Frontal cortex (tissue), 4 donors: ENCODE measurements around the gene INSR. TPM values are rescaled to one million over a fixed set of nuclear protein-coding genes. Genes with fewer than 3 reads are reported as not detected.
"Not testable (repeated sequence)": the region's sequence is repeated elsewhere in the genome, so short reads cannot be mapped to it uniquely, and the experiment has no call there.

ENCODE experiments used
- DNase-seq, 2 donors: peaks; one replicate each; pipeline ENCODE4 v3.0.0; 2012; ENCODE audit warnings: low spot score in 2 of 2
- FAIRE-seq: peaks from 2 replicates; lab custom pipeline; 2012; peaks lifted over from hg19 to GRCh38; lab: Jason Lieb, UNC
- total RNA-seq: library from RNA; depleted of rRNA; stranded (reverse); fragments of >200 nt; gene quantifications from one replicate; pipeline ENCODE4 v1.2.3, GENCODE V29; 2014
- donor health status: control.
- donor health status: control.
- donor health status: control.

The INSR gene
- total RNA-seq, 1 donor from 2014 or later, result 93.3 TPM

GRCh38 chr19:7226739-7227138, 67.5 kb downstream of the INSR start:
- no peak for DNase-seq
- FAIRE-seq, result no peak

- DNase-seq (no peak), FAIRE-seq (no peak)
Observed at GRCh38 chr19:7225741-7226140, 68.5 kb downstream of the INSR start.

GRCh38 chr19:7224995-7225394, 69.2 kb downstream of the INSR start:
- no peak for FAIRE-seq
- DNase-seq, result no peak

- no peak for FAIRE-seq
Observed at GRCh38 chr19:7224209-7224686, 70.0 kb downstream of the INSR start.

DNA sequence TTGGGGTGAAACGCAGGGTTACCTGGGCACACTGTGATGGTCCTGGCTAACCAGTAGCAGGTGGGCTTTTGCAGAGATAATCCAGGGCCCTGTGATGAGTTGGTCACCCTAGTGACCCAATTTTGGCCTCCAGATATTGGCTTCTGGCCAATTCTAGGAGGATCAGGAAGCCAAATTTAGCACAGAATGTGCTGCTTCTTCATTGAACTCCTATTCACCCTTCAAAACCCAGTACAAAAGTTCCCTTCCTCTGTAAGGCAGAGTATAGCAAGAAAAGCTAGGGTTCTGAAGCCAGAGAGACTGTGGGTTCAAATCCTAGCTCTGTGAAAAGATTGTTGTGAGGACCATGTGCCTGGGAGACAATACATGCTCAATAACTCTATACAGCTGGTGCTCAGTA, 70.8 kb downstream of the INSR start:
- no peak for FAIRE-seq
- DNase-seq, result no peak

More at GRCh38 chr19:7224209-7224686, 70.0 kb downstream of the INSR start:
- no peak for DNase-seq

GRCh38 chr19:7219056-7219455, 75.2 kb downstream of the INSR start:
- no peak for DNase-seq
- FAIRE-seq, result no peak

DNA sequence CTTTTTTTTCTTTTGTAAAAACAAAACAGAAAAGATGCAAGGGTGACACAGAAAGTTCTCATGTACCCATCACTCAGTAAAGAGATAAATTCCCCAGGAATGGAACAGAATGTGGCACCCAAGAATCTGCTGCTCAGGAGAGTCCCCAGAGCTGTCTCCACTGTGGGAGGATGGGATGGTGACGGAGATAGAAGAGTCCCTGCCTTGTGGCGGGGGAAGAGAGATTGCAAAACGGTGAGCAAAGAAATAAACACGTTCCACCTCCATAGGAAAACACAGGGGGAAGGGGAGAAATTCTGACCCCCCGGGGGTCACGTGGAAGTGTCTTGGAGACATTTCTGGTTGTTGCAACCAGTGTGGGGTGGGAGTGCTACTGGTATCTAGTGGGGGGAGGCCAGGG, 76.4 kb downstream of the INSR start:
- DNase-seq, result no peak
- FAIRE-seq, result no peak

GRCh38 chr19:7216373-7216902, 77.8 kb downstream of the INSR start:
- DNase-seq (no peak), FAIRE-seq (no peak)

DNA sequence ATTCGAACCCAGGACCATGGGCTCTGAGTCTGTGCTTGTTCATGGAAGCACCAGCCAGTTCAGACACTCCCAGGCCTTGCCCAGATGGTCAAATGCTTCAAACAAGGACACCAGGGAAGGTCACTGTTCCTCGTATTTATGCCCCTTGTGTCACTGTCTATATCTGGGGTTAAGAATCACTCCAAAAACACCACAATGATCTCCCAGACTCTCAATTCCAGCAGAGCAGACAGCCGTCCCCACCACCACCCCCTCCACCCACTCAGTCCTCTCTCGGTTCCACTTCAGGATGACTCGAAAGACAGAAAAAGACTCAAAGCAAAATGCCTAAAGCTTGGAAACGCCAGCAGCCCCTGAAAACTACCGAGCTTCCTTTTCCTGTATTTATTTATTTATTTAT, 79.0 kb downstream of the INSR start:
- DNase-seq, result no peak

GRCh38 chr19:7214324-7215089, 79.7 kb downstream of the INSR start:
- FAIRE-seq (no peak), DNase-seq (no peak)

More for the DNA sequence above, 79.0 kb downstream of the INSR start:
- no peak for FAIRE-seq

GRCh38 chr19:7213628-7214323, 80.4 kb downstream of the INSR start:
- FAIRE-seq, result no peak
- DNase-seq, result no peak

DNA sequence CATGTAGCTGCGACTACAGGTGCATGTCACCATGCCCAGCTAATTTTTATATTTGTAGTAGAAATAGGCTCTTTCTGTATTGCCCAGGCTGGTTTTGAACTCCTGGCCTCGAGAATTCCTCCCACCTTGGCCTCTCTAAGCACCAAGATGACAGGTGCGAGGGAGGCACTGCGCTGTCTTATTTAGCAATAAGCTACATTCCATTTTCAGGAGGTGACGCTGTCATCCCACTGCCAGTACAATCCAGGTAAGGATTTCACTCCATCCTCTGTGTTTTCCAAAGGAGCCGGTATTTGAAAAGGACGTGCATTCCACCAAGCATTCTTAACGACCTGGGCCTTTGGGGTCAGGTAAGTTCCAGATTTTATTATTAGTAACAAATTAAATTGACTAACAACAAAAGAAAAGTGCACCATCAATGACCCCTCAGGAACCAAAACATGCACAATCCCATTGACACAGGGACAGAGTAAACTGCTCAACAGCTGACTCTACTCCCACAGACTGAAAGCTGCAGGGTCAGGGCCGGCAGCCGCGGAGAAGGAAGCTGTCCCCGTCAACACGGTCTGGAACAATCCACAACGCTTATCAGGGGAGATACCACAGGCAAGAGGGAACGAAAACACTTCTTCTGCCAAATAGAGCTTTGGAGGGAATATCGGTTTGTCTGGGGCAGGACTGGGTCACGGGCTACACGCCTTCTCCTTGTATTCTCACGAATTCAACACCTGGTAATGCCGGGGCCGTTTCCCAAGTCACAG, 82.8 kb downstream of the INSR start:
- no peak for FAIRE-seq
- DNase-seq, result no peak

- DNase-seq, result no peak
- no peak for FAIRE-seq
Observed at GRCh38 chr19:7210359-7210758, 83.9 kb downstream of the INSR start.

DNA sequence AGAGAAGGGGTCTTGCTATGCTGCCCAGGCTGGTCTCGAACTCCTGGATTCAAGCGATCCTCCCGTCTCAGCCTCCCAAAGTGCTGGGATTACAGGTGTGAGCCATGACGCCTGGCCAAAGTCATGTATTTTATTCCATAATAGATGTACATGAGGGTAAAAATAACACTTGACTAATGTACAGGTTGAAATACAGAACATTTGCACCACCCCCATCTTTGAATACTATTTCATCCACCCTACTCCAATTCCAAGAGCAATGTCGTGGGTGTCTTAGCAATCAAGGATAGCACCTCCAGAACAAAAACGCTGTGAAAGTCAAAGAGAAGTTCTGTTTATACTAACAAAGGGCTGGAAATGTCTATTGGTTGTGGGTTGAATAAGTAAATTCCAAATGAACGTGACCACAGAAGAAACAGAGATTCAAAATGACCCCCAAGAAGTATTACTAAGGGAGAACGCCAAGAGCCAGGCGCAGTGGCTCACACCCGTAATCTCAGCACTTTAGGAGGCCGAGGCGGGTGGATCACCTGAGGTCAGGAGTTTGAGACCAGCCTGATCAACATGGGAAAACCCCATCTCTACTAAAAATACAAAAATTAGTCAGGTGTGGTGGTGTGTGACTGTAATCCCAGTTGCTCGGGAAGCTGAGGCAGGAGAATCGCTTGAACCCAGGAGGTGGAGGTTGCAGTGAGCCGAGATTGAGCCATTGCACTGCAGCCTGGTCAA, 84.5 kb downstream of the INSR start:
- not testable (repeated sequence) for DNase-seq, FAIRE-seq

DNA sequence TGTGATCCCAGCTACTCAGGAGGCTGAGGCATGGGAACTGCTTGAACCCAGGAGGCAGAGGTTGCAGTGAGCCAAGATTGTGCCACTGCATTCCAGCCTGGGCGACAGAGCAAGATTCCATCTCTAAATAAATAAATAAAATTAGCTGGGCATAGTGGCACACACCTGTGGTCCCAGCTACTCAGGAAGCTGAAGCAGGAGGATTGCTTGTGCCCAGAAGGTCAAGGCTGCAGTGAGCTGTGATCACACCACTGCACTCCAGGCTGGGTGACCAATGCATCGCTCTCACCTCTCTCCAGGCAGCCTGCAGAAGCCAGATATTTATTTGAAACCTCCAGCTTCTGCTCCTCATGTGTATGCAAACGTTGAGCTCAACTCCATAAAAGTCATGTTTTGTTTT, 85.2 kb downstream of the INSR start:
- not testable (repeated sequence) for FAIRE-seq, DNase-seq

DNA sequence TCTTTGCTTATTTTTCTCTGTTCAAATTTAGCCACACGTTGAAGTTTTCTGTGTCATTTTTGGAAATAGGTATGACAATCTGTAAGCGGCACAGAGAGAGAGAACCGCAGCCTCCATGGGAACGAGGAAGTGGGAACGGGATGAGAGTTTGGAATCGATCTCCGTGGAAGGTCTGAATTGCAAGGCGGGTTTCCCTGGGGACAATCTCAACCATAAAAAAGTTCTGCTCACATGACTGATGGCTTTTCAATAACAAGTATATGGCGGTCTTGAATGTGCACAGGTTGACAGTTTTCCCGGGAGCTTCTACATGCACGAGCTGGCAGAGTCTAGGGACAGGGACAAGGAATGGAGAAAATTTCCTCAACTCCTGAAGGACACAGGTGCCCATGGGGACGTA, 90.9 kb downstream of the INSR start:
- FAIRE-seq (no peak), DNase-seq (no peak)

DNA sequence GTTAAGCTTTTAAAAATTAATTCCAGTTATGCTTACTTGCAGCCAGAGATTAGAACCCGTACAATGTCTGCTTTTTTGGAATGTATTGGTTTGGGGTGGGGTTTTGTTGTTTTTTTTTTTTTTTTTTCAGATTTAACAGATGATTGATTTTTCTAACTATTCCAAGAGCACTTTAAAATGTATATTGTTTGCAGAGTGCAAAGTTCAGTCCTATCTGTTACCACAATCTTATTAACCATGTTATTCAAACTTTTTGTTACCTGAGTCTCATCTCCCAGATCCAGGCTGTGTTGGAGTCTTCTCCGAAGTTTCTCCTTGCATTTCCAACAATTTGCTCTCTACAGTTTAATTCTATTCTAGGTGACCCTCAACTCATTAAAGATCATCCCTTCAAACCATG, 91.3 kb downstream of the INSR start:
- no peak for DNase-seq
- FAIRE-seq, result no peak

GRCh38 chr19:7200736-7201135, 93.5 kb downstream of the INSR start:
- DNase-seq (no peak), FAIRE-seq (no peak)

DNA sequence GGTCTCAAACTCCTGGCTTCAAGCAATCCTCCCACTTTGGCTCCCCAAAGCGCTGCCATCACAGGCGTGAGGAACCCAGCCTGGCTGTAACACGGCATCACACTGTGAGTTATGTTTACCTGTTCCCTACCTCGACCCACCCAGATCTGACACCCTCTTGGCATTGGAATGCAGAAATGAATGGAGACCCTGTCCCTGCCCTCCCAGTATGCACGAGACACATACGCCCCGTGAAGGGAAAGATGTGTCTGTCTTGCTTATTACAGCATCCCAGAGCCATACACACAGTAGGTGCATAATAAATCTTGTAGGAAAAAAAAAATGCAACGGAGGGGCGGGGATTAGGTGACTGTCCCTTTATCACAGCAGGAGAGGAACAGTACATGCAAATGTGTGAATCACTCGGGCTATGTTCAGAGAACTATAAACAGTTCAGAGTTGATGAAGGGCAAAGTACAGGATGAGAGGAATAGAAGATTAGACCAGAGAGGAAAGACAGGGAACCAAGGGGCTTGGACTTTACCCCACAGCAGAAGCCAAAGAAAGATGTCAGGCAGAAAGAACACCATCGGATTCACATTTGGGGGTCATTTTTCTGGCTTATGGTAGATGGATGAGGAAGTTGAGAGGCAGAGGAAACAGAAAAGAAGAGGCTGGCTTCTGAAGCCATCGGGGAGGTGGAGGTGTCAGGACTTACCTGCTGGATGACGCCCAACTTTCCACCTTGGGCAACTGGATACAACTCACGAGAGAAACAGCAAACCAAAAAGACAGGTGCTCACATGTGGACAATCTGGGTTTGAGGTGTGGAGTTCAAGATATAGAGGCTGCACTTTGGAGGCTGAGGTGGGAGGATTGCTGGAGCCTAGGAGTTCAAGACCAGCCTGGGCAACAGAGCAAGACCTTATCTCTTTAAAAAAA, 94.3 kb downstream of the INSR start:
- FAIRE-seq (no peak), DNase-seq (no peak)
